ENCODE data around the gene RNF151. TPM values are rescaled to one million over a fixed set of nuclear protein-coding genes. Genes with fewer than 3 reads are reported as not detected.

The RNF151 gene
- total and polyA plus RNA-seq, 2 donors from 2014 or later: not detected

GRCh38 chr16:2007081-2007836 lies 40.6 kb downstream of the RNF151 start:
- Histone ChIP-seq H3K9ac (ENCODE audit: low read length in 3 of 3) (no peak overlapping the region), H3K27ac (ENCODE audit: low read depth in 2 of 2, low read length in 2 of 2) (no peak overlapping the region), H3K4me3 (ENCODE audit: low read length in 3 of 3) (no peak overlapping the region), H3K27me3 (ENCODE audit: control insufficient read depth, insufficient read depth, low read length) (no peaks in the 10 kb centered on the region), H3K36me3 (ENCODE audit: control insufficient read depth in 2 of 3, insufficient read depth in 3 of 3, low read length in 3 of 3) (peaks cover 0 to 8% (median 0%) of the 10 kb centered on the region in 3 donors), H3K4me1 (ENCODE audit: control insufficient read depth in 2 of 3, insufficient read depth in 2 of 3, low read depth in 1 of 3, low read length in 3 of 3) (peaks cover 3 to 41% (median 3%) of the 10 kb centered on the region in 3 donors), H3K9me3 (ENCODE audit: control insufficient read depth in 2 of 3, insufficient read depth in 1 of 3, low read length in 3 of 3) (no peaks in the 10 kb centered on the region)
- intact Hi-C loops (cut with DNase I): no loop called here
- TF ChIP-seq CTCF (IDR thresholded peaks at IDR 0.05; ENCODE audit: borderline replicate concordance, extremely low read depth, insufficient read depth): no peak
- FAIRE-seq (no peak), DNase-seq (peak in 1 of 5 donors; percentile 73)

DNA sequence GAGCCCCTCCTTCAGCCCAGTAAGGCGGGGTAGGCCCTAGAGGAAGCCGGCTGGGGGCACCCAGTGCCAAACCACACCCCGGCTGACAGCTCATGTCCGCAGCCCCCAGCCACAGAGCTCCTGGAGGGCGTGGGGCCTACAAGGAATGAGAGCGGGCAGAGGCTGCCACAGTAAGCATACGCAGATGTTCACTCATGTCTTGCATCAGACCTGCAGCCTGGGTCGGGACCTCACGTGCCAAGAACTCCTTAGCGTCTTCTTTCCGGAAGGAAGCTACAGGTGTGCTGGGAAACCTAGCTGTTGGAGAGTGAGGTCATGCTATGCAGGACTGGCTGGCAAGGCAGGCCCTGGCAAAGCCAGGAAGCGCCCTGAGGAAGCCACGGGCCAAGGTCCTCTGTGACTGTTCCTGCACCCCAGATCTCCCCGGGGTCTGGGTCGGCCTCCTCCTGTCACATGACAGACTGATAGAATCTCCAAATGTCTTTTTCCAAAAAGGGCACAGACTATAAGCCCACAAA lies 41.4 kb downstream of the RNF151 start:
- H3K4me3 ChIP-seq (ENCODE audit: low read length in 3 of 3): peak overlapping the region in 1 of 3 donors; percentile 75
- intact Hi-C loops (cut with DNase I): no loop called here
- peak in 1 of 5 donors; percentile 64 for DNase-seq
- no peaks in the 10 kb centered on the region for H3K36me3 ChIP-seq (ENCODE audit: control insufficient read depth in 2 of 3, insufficient read depth in 3 of 3, low read length in 3 of 3)
- H3K27ac ChIP-seq (ENCODE audit: low read depth in 2 of 2, low read length in 2 of 2): no peak overlapping the region
- TF ChIP-seq CTCF (IDR thresholded peaks at IDR 0.05; ENCODE audit: borderline replicate concordance, extremely low read depth, insufficient read depth): no peak
- H3K27me3 ChIP-seq (ENCODE audit: control insufficient read depth, insufficient read depth, low read length): no peaks in the 10 kb centered on the region
- peaks cover 3 to 41% (median 3%) of the 10 kb centered on the region in 3 donors for H3K4me1 ChIP-seq (ENCODE audit: control insufficient read depth in 2 of 3, insufficient read depth in 2 of 3, low read depth in 1 of 3, low read length in 3 of 3)
- H3K9me3 ChIP-seq (ENCODE audit: control insufficient read depth in 2 of 3, insufficient read depth in 1 of 3, low read length in 3 of 3): no peaks in the 10 kb centered on the region
- no peak for FAIRE-seq
- peak overlapping the region in 2 of 3 donors; percentile 9 to 80 for H3K9ac ChIP-seq (ENCODE audit: low read length in 3 of 3)

DNA sequence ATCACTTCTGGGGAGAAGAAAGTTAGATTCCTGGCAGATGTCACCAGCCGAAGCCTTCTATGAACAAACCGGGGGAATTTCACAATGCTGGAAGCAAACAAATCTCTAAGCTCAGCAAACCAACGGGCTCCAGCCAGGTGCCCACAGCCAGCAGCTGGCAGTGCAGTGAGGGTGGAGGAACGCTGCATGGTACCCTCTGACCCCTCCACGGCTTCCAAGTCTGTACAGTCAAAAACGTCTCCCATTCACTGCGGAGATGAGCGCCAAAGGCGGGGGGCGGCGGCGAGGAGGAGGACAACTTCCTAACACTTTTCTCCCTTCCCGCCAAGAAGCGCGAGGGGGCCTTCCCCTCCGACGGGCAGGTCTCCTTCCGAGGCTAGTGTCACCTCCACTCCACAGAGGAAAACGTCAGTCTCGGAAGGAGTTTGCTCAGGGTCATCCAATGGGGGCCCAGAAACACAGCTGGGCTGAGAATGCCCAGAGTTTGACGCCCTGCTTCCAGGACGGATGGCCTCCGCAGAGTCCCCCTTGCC lies 42.0 kb downstream of the RNF151 start:
- Histone ChIP-seq H3K27ac (ENCODE audit: low read depth in 2 of 2, low read length in 2 of 2) (no peak overlapping the region), H3K4me3 (ENCODE audit: low read length in 3 of 3) (peak overlapping the region; percentile 49 to 75 (median 71)), H3K9ac (ENCODE audit: low read length in 3 of 3) (peak overlapping the region in 2 of 3 donors; percentile 80 to 88), H3K36me3 (ENCODE audit: control insufficient read depth in 2 of 3, insufficient read depth in 3 of 3, low read length in 3 of 3) (no peaks in the 10 kb centered on the region), H3K9me3 (ENCODE audit: control insufficient read depth in 2 of 3, insufficient read depth in 1 of 3, low read length in 3 of 3) (no peaks in the 10 kb centered on the region), H3K4me1 (ENCODE audit: control insufficient read depth in 2 of 3, insufficient read depth in 2 of 3, low read depth in 1 of 3, low read length in 3 of 3) (peaks cover 3 to 40% (median 3%) of the 10 kb centered on the region in 3 donors), H3K27me3 (ENCODE audit: control insufficient read depth, insufficient read depth, low read length) (no peaks in the 10 kb centered on the region)
- no peak for TF ChIP-seq CTCF (IDR thresholded peaks at IDR 0.05; ENCODE audit: borderline replicate concordance, extremely low read depth, insufficient read depth)
- FAIRE-seq (no peak), DNase-seq (peak in 1 of 5 donors; percentile 68)
- intact Hi-C loops (cut with DNase I): no loop called here
